LNCAP (cell line): ENCODE measurements around the gene KCNH8.

ENCODE experiments used
- CTCF ChIP-seq: fragments of 450-650 bp; IDR thresholded peaks from 2 replicates; pipeline ENCODE4 v1.5.1; 2017; ENCODE audit warnings: mild to moderate bottlenecking

Gene KCNH8

DNA sequence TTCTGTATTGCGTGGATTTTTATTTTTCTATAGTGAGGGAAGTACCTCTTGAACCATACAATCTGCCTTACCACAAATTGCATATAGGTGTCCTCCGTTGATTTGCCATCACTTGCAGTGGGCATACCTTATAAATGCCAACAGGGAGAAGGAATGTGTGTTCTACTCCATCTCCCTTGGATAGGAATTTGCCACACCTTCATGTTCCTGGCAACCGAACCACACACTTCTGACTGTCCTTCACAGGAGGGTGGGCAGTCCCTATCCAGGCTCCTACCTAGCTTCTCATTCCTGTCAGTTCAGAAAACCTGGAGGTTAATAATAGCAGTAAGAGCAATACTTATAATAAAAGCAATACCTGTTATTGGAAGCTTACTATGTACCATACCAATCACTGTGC is 428.0 kb downstream of the KCNH8 start:
- no peak for TF ChIP-seq CTCF
